NCI-H2107 (cell line): ENCODE measurements around the gene SUSD4.

ENCODE experiments used
- DNase-seq: peaks from one replicate; lab custom pipeline; 2025; lab: John Stamatoyannopoulos, UW

SUSD4 gene

GRCh38 chr1:223249854-223250631, 113.9 kb downstream of the SUSD4 start:
- no peak for DNase-seq

GRCh38 chr1:223248770-223249140, 115.2 kb downstream of the SUSD4 start:
- DNase-seq = peak; percentile 48

- DNase-seq = no peak
These were observed 115.8 kb downstream of the SUSD4 start for GRCh38 chr1:223248001-223248769.

DNA sequence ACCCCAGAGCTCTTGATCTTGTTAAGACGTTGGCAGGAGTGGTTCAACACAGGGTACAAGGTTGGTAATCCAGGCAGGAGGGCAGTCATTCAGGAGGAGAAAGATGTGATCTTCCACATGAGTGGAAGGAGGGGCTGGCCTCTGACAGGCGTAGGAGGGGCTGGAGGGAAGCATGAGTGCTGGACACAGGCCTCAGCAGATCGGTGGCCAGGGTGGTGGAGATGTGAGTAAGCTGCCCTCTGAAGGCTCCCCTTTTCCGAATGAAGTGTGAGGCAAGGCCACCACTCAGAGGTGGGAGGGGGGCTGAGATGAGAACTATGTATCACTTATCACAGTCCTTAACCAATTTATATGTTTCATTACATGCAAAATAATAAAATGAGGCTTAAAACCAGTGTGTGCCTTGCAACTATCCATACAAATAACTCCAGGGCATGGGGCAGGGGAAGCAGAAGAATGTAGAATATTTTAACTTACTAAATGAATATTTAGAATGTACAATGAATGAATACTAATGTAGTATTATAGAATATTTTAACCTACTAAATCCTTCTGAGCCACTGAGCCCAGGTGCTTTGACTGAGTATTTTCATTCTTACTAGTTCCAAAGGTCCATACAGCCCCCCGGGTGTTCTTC, 117.4 kb downstream of the SUSD4 start:
- DNase-seq = no peak

DNA sequence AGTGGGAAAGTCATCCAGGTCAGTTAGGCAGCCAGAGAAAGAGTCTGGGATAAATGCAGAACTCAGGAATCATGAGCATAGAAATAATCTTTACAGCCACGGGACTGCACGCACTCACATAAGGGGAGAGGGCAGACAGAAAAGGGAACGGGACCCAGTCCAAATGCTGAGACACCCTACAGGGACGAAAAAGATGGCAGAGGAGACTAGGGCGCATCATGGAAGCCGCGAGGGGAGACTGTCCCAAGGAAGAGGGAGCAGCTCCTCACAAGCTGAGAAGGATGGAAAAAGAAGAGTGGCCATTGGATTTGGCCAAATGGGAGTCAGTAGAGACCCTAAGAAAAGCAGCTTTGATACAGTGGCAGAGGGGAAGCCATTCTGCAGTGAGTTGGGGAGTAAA, 118.0 kb downstream of the SUSD4 start:
- DNase-seq = no peak

DNA sequence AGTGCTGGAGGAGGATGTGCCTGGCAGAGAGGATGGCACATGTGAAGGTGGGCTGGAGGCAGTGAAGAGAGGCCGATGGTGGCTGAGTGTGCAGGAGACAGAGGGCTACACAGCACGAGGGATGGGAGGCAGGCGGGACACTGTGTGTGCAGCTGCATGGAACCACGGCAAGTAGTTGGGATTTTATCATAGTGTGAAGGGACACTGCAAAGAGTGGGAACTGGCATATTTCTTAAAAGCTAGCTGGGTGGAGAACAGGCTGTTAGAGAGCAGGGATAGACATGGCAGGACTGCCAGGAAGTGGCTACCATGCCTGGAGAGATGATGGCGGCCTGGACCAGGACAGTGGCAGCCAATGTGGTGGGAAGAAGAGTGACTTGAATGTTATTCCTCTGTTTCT, 118.6 kb downstream of the SUSD4 start:
- no peak for DNase-seq

DNA sequence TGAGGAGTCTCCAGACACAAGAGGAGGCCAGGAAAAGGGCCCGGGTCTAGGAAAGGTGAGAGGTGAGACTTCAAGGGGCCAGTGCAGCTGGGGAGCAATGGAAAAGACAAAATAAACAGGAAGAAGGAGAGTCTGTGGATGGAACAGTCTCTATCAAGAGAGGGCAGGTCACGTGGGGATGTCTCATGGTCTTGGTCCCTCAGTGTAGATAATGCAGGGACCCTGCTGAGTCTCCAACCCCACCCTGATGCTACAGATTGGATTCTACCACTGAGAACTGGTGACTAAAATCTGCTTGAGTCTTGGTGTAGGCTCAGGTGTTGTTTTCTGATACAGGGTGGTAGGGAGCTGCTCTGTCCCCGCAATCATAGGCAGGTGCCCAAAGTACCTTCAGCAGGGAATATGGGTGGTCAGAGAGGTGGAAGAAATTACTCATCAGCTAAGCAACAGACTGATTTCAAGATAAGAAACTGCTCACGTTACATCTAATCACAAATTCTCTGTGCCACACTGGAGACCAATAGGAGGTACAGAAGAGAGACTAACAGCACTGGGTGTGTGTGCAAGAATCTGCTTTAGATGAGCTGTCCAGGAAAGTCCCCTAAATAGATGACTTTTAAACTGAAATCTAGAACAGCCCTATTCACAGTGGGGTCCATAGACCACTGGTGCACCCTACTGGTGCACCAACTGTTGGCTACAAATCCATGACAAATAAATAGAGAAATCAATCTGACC, 119.4 kb downstream of the SUSD4 start:
- no peak for DNase-seq

DNA sequence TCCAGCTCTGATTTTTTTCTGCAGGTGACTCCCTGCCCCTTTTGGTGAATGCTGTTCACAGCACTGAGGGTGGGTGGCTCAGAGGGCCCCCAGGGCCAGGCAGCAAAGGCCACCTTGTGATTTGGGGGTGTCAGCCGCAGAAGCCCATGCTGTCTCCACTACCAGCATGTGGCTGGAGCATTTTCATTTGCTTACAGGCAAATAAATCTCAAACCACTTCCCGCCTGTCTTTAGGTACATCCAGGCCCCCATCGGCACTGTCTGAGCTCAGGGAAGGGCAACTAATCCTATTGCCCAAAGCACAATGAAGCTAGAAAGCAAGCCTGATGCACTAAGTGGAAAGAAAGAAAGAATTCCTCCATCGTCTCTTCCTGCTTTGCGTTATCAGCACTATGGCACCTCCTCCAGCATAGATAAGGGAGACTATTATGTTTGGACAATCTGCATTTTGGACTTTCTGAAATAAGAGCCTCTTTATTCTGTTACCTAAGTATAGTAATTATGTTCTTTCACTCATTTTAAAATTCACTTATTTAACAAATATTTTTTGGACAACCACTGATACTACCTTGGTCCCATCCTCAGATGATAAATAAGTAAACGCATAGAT, 120.4 kb downstream of the SUSD4 start:
- DNase-seq = no peak

- DNase-seq = no peak
These were observed 121.0 kb downstream of the SUSD4 start for GRCh38 chr1:223242971-223243370.

DNA sequence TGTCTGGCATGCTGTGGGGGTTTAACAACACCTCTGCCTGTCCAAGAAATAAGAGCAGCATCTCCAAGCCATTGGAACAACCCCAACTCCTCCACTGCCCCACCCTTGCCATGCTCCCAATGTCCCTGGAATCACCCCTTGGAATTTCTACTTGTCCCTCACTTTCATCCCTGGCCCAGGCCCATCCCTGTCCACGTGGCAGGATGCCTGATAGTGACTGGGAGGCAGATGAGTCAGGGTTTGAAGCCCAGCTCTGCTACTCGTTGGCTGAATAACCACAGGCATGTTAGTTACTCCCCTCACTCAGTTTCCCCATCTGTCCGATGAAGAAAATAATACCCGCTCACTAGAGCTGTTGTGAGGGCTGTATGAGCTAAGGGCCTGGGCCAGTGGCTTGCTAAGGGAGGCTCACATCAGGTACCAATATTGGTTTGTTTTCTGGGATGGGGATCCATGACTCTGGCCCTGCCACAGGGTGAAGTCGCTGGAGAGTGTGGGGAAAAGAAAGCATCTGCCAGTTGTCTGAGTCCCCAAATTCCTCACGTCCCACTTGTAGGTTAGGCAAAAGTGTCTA, 121.5 kb downstream of the SUSD4 start:
- DNase-seq = no peak

DNA sequence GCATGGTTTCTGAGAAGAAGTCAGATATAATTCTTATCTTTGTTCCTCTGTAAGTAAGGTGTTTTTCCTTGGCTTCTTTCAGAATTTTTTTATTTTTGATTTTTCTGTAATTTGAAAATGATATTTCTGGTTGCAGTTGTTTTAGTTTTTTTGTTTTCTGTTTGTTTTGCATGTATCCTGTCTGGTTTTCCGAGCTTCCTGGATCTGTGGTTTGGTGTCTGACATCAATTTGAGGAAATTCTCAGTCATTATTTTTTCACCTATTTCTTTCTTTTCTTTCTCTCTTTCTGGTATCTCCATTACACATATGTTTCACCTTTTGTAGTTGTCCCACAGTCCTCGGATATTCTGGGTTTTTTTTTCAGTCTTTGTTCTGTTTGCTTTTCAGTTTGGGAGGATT, 123.9 kb downstream of the SUSD4 start:
- no peak for DNase-seq

- DNase-seq = no peak
These were observed 128.9 kb downstream of the SUSD4 start for GRCh38 chr1:223235091-223235490.

GRCh38 chr1:223234534-223234933, 129.4 kb downstream of the SUSD4 start:
- DNase-seq = no peak

DNA sequence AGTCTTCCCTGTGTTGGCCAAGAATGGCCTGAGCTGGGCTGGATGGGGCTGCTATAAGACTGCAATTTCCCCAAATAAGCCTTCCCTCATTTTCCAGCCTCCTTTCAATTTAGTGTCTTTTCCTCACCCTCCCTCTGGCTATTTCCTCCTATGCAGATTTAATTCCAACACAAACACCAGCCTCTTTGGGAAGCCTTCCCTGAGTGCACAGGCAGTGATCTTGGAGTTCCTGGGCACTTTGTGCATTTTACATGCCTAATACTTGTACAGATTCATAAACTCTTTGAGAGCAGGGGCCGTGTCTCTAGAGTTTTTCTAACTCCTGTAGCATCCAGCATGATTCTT, 129.8 kb downstream of the SUSD4 start:
- DNase-seq = no peak

DNA sequence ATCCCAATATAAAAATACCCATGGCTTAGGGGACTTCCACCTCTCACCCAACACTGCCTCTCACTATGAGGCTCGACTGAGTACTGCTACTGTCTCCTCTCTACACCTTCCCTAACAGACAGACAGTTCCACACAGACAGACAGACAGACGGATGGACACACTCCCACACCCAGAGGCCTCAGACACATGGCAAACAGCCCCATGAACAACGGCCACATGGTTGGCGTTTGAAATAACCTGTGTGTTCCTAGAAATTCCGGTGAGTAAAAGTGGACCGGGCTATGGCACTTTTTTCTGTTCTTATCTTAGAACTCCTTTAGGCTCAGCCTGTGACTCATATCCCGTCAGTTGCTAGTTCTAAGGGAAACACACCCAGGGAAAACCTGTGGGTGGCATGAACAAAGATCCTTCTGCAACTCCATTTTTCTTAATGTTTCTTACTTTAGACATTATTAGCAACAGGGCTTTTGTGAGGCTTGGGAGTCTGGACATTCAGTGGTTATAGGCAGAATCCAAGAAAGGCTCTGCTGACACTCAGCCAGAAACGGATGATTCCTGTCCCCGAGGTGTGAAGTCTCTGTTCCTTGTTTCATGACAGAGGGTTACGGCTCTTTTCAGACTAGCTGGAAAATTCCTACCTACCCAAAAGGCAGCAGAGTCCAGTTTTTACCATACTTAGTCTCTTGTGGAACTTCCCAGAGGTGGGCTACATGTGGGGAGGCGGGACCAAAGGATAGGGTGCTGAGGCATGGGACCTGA, 130.4 kb downstream of the SUSD4 start:
- DNase-seq = no peak

DNA sequence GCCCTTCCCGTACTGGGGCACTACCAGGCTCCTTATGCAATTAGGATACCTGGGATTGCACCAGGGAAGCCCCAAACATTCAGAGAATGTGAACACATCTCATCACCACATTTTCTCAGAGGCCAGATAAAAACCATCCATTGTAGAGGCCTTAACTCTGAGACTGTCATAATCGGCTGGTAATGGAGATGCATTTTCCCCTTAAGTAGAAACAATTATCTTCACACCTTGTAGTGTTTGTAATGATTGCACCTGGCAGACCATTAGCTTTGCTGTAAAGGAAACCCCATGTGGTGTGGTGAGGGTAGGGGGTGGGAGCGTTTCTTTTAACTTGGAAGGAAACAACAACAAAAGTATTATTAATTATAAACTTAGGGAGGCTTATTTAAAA, 131.0 kb downstream of the SUSD4 start:
- DNase-seq = no peak

DNA sequence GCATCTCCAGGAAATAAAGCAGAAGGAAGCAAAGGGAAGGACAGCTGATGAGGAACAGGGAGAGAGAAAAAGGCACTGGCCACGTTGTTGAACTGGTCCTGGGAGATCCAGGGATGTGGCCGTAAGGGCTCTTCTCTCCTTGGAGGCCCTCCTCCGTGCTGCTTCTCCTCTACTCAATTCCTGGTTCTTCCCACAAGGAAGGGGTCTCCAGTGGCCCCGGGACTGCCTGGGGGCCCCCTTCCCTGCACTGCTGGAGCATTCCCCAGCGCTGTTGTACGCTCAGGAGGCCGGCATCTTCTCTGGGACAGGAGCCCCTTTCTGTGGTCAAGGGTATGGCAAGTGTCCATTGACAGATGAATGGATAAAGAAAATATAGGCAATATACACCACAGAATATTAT, 132.4 kb downstream of the SUSD4 start:
- no peak for DNase-seq

GRCh38 chr1:223231011-223231572, 132.9 kb downstream of the SUSD4 start:
- DNase-seq = no peak

- no peak for DNase-seq
These were observed 133.7 kb downstream of the SUSD4 start for GRCh38 chr1:223230161-223230881.

- no peak for DNase-seq
These were observed 134.2 kb downstream of the SUSD4 start for GRCh38 chr1:223229756-223230155.
